Hypothalamus (tissue), 51 donors: ENCODE measurements around the gene SEPTIN2.
"Not testable (repeated sequence)": the region's sequence is repeated elsewhere in the genome, so short reads cannot be mapped to it uniquely, and the experiment has no call there.

ENCODE experiments used
- DNase-seq, 51 donors: peaks; one replicate each; lab custom pipeline; 2025; lab: John Stamatoyannopoulos, UW

The SEPTIN2 gene

GRCh38 chr2:241315879-241316631 lies at the start of gene SEPTIN2:
TSS of gene SEPTIN2 (plus strand) at chr2:241315925. CDS start at chr2:241324233, 8,308 bp downstream.
- DNase-seq: peak in 45 of 51 donors; percentile 47 to 97 (median 82)

- DNase-seq: no peak
Measured at GRCh38 chr2:241267249-241268067, 48.3 kb upstream of the SEPTIN2 start.

GRCh38 chr2:241268306-241268705 lies 47.4 kb upstream of the SEPTIN2 start:
- DNase-seq: no peak

GRCh38 chr2:241268716-241269445 lies 46.8 kb upstream of the SEPTIN2 start:
- no peak for DNase-seq

GRCh38 chr2:241269707-241270520 lies 45.8 kb upstream of the SEPTIN2 start:
- no peak for DNase-seq

GRCh38 chr2:241270531-241270930 lies 45.2 kb upstream of the SEPTIN2 start:
- no peak for DNase-seq

GRCh38 chr2:241271706-241272302 lies 43.9 kb upstream of the SEPTIN2 start:
- DNase-seq: peak in 48 of 51 donors; percentile 6 to 85 (median 64)

- DNase-seq: peak in 41 of 51 donors; percentile 7 to 78 (median 38)
Measured at GRCh38 chr2:241272303-241273209, 43.2 kb upstream of the SEPTIN2 start.

GRCh38 chr2:241273210-241274020 lies 42.3 kb upstream of the SEPTIN2 start:
- no peak for DNase-seq

- no peak for DNase-seq
Measured at GRCh38 chr2:241274127-241274526, 41.6 kb upstream of the SEPTIN2 start.

GRCh38 chr2:241275504-241275903 lies 40.2 kb upstream of the SEPTIN2 start:
- no peak for DNase-seq

- DNase-seq: no peak
Measured at GRCh38 chr2:241275910-241276309, 39.8 kb upstream of the SEPTIN2 start.

- not testable (repeated sequence) for DNase-seq
Measured at GRCh38 chr2:241278306-241278705, 37.4 kb upstream of the SEPTIN2 start.

GRCh38 chr2:241279413-241279812 lies 36.3 kb upstream of the SEPTIN2 start:
- no peak for DNase-seq

- no peak for DNase-seq
Measured at GRCh38 chr2:241279828-241280227, 35.9 kb upstream of the SEPTIN2 start.

- no peak for DNase-seq
Measured at GRCh38 chr2:241280291-241280690, 35.4 kb upstream of the SEPTIN2 start.

- DNase-seq: no peak
Measured at GRCh38 chr2:241282555-241282954, 33.2 kb upstream of the SEPTIN2 start.

- DNase-seq: no peak
Measured at GRCh38 chr2:241285596-241285995, 30.1 kb upstream of the SEPTIN2 start.
